GM18951 (cell line): ENCODE measurements around the gene SLC25A17.
"Not testable (repeated sequence)": the region's sequence is repeated elsewhere in the genome, so short reads cannot be mapped to it uniquely, and the experiment has no call there.

ENCODE experiments used
- POLR2A ChIP-seq: IDR thresholded peaks from 4 replicates; pipeline ENCODE4 v1.6.1; 2011; ENCODE audit warnings: mild to moderate bottlenecking; ENCODE audit not compliant: insufficient read length, insufficient read depth; ENCODE audit errors: extremely low read depth
- in situ Hi-C: fragments of 300-500 bp; cut with MboI; formaldehyde crosslinking; loops from one replicate; pipeline ENCODE4 v1.12.0; 2022; ENCODE audit warnings: low sequenced_read_pairs, mixed read lengths, inconsistent platforms; ENCODE audit not compliant: unreplicated experiment

SLC25A17 gene

DNA sequence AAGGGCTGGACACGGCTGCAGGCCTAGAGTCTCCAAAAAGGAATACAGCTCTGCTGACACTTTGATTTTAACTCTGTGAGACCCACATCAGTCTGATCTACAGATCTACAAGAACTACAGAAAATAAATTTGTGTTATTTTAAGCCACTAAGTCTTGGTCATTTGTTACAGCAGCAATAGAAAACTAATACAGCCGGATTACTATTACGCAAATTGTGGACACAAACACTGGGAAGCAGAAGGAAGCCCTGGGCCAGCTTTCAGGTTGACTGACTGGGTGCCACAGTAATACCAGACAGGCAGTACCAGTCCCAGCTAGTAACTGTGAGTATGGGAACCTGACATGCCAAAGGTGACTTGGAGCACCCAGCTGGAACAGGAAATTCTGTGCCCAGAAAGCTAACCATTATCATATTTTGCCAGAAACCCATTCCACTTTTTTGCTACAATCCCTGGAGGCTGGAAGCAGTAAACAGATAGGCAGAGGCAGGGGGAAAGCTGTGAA, 13.4 kb downstream of the SLC25A17 start:
- TF ChIP-seq POLR2A = no peak
- in situ Hi-C loops = no loop called here

DNA sequence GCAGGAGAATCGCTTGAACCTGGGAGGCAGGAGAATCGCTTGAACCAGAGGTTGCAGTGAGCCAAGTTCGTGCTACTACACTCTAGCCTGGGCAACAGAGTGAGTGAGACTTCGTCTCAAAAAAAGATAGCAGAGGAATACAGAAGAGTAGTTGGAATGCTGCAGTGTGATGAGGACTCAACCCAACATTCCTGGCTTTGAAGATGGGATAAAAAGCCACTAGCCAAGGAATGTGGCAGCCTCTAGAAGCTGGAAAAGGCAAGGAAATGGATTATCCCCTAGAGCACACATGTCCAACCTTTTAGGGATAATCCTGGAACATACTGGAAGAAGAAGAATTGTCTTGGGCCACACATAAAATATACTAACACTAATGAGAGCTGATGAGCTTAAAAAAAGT, 13.9 kb downstream of the SLC25A17 start:
- no peak for TF ChIP-seq POLR2A
- in situ Hi-C loops = no loop called here

- in situ Hi-C loops = no loop called here
- TF ChIP-seq POLR2A = no peak
These were observed 15.8 kb downstream of the SLC25A17 start for GRCh38 chr22:40803321-40803720.

DNA sequence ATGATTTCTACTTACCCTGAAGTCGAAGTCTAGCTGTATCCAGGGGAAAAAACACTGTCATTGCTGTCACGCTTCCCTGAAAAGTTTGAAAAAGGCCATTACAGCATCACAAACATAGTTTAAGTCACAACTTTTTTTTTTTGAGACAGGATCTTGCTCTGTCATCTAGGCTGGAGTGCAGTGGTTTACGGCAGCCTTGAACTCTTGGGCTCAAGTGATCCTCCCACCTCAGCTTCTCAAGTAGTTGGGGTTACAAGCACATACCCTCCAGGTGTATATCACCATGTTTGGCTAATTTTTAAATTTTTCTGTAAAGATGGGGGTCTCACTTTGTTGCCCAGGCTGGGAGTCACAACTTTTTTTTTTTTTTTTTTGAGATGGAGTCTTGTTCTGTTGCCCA, 20.1 kb downstream of the SLC25A17 start:
- in situ Hi-C loops = no loop called here
- no peak for TF ChIP-seq POLR2A

- no peak for TF ChIP-seq POLR2A
- in situ Hi-C loops = no loop called here
These were observed 21.7 kb downstream of the SLC25A17 start for GRCh38 chr22:40797427-40797826.

DNA sequence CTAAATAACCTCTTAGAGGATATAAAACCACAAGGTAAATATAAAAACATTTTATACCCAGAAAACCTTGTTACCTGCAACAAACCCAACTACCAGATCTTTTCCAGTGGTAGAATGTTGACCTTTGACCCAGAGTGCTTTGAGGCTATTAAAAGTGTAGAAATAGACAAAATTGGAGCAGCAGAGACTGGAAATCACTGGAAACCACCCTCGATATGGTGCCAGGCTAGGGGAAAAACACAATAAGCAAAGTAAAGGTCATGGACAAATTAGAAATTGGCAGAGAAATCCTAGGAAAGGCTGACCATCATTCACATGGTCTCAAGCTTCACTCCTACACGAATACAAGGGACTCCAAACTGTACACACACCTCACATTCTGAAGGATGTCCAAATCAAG, 26.7 kb downstream of the SLC25A17 start:
- in situ Hi-C loops = no loop called here
- TF ChIP-seq POLR2A = no peak

DNA sequence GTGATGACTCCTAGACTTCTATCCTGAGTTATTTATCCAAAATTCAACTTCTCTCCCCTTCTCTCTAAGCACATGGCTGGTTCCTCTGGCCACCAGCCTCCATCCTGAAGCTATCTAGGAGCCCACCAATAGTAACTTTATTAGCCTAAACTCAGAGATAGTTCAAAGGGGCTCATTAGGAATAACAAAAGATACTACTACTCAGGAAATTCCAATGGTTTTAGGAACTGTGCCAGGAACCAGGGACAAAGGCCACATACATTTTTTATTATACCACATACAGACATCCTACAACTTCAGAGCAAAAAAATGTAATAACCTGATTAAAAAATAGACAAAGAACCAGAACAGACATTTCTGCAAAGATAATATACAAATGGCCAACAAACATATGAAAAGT, 27.9 kb downstream of the SLC25A17 start:
- TF ChIP-seq POLR2A = no peak
- in situ Hi-C loops = no loop called here

DNA sequence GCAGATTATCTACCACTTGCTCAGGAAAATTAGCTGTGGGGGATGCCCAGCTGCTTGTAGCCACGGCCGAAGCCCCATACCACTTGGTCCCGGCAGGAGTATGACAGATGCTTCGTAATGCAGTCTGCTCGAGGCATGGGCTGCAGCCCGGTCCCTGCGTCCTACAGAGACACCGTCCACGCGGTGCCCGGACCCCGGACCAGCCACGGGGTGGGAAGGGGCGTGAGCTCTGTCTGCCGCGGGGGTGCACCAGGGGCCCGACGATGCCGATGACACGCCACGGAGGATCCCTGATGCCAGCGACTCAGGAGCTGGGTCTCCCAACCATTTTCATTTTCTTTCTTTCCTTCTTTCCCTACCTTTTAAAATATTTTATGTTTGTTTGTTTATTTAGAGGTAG, 30.0 kb downstream of the SLC25A17 start:
- TF ChIP-seq POLR2A = no peak
- in situ Hi-C loops = no loop called here

DNA sequence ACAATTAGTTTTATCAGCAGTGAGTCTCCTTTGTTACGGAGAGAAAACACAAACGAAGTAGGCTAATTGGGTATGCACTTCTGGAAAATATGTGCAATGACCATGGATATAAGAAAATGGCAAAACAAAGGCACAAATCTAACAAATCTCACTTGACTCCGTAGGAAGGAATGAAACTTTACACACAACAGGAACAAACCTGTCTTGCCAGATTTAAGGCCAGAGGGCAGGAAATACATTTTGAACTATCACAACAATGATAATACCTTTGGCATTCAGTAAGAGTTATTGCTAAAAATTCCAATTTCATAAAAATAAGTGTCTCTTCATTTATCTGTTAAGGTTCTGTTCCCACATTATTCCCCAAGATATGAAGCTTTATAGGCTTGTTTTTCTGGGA, 36.6 kb downstream of the SLC25A17 start:
- in situ Hi-C loops = no loop called here

GRCh38 chr22:40781749-40782148, 37.4 kb downstream of the SLC25A17 start:
- in situ Hi-C loops = not testable (repeated sequence)

More for the DNA sequence above, 36.6 kb downstream of the SLC25A17 start:
- no peak for TF ChIP-seq POLR2A

DNA sequence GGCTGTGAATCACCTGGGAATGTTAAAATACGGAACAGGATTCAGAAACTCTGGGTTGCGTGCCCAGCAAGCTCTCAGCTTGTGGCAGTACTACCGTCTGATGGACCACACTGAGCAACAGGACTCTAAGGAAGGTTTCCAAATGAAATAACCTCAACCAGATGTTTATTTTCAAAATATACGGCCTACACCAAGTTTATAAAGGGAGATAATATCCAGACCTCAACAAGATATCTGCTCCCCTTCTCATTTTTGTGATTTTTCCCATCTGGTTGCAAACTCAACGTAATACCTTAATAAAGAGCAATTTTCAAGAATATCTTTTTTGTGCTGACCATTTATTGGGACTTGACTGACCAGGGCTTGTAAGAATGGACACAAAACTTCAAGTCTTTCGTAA, 49.4 kb downstream of the SLC25A17 start:
- in situ Hi-C loops = no loop called here
- TF ChIP-seq POLR2A = no peak

DNA sequence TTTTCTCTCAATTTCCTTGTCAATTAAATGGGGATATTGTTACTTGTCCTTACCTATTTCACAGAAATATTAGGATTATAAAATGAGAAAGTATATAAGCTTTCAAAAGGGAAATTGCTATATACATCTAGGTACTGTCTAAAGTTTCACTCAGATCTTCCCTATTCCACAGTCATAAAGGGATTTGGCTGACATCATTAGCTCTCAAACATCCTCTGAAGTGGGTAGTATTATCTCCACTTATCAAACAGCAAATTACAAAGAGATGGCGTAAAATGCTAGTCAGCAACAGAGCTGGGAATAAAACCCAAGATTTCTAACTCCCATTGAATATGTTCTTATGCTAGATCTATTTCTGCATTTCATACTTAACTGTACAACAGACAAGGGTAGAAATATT, 50.9 kb downstream of the SLC25A17 start:
- in situ Hi-C loops = no loop called here
- TF ChIP-seq POLR2A = no peak

DNA sequence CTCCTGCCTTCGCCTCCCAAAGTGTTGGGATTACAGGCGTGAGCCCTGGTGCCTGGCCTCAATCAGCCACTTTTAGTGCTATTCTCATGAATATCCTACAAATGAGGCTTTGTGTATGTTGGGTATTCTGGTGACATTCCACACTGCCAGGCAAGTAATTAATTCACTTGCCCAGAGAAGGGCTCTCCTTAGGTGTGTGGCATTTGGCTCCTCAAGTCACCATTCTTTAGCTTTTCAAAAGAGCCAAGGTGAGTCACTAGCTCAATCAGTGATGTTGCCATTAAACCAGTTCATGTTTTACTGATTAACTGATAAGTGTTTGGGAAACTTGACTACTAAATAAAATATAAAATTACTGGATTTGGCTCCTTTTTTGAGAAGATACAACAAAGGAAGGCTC, 52.2 kb downstream of the SLC25A17 start:
- in situ Hi-C loops = no loop called here
- TF ChIP-seq POLR2A = no peak

DNA sequence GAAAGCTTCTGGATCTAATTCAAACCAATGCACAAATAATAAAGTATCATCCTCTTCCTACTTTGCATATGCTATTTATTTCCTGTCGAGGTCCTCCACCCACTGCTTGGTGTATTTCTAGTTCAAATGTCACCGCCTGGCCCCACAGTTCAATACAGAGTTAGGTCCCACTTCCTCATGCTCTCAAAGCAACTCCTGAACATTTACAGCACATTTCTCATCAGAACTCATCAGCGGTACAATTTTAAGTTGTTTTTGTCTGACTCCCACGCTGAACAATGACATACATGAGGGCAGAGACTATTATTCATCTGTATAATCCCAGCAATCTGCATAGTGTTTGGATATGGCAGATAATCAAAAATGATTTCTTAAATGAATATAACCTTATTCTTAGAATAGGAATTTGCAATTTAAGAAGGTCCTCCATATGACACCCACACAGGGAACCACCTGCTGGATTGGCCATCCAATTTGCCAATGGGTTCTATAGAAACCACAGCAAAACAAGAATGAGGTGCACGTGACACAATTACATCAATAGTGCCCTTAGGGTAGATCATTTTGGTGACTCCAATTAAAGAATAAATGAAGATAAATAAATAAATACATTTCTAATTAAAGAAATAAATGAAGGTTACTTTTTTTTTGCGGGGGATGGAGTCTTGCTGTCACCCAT, 54.2 kb downstream of the SLC25A17 start:
- in situ Hi-C loops = no loop called here

More for the DNA sequence above, 54.2 kb downstream of the SLC25A17 start:
- TF ChIP-seq POLR2A = no peak
